Measurements from ENCODE around the gene INPP4B. TPM values are rescaled to one million over a fixed set of nuclear protein-coding genes. Genes with fewer than 3 reads are reported as not detected.

INPP4B gene
- total and polyA plus RNA-seq, 2 donors (not counting 1 experiment from before 2014, with no cell fraction given): 19.7 to 22.2 TPM

GRCh38 chr4:142423861-142424260 is 422.2 kb downstream of the INPP4B start:
- no peak overlapping the region for H2AFZ ChIP-seq (ENCODE audit: low read length)
- TF ChIP-seq EZH2 (IDR thresholded peaks at IDR 0.05; ENCODE audit: low read length, missing control alignments) (no peak), CTCF (conservative IDR thresholded peaks at IDR 0.05 in 1 of 2, IDR thresholded peaks at IDR 0.05 in 1 of 2; ENCODE audit: low read depth in 1 of 2, low read length in 2 of 2) (no peak)

GRCh38 chr4:142420311-142421095 is 425.6 kb downstream of the INPP4B start:
- Histone ChIP-seq H3K4me1 (ENCODE audit: control insufficient read depth, extremely low read depth, insufficient read depth, low read length) (no peaks in the 10 kb centered on the region), H3K4me3 (replicated peaks in 1 of 4; ENCODE audit: control extremely low read depth in 1 of 4, insufficient read depth in 1 of 4, low read depth in 3 of 4, low read length in 4 of 4) (no peak overlapping the region), H3K36me3 (ENCODE audit: control insufficient read depth, insufficient read depth, low read length) (no peaks in the 10 kb centered on the region), H3K79me2 (ENCODE audit: control insufficient read depth, insufficient read depth, low read length) (no peaks in the 10 kb centered on the region), H4K20me1 (ENCODE audit: control insufficient read depth, extremely low read depth, insufficient read depth, low read length) (no peaks in the 10 kb centered on the region), H3K27me3 (ENCODE audit: control insufficient read depth, insufficient read depth, low read length) (no peaks in the 10 kb centered on the region), H3K27ac (ENCODE audit: insufficient read depth, low read length) (no peak overlapping the region), H3K9ac (ENCODE audit: insufficient read depth, low read length) (no peak overlapping the region), H3K9me3 (ENCODE audit: control insufficient read depth, insufficient read depth, low read depth, low read length) (no peaks in the 10 kb centered on the region), H2AFZ (ENCODE audit: low read length) (no peak overlapping the region), H3K4me2 (ENCODE audit: extremely low read depth, insufficient read depth, low read length) (no peak overlapping the region)
- peak in 1 of 2 donors; percentile 43 for DNase-seq (ENCODE audit: low read depth in 2 of 2)
- TF ChIP-seq CTCF (conservative IDR thresholded peaks at IDR 0.05 in 1 of 2, IDR thresholded peaks at IDR 0.05 in 1 of 2; ENCODE audit: low read depth in 1 of 2, low read length in 2 of 2): no peak

More at GRCh38 chr4:142423861-142424260, 422.2 kb downstream of the INPP4B start:
- Histone ChIP-seq H3K27me3 (ENCODE audit: control insufficient read depth, insufficient read depth, low read length) (no peaks in the 10 kb centered on the region), H3K9me3 (ENCODE audit: control insufficient read depth, insufficient read depth, low read depth, low read length) (no peaks in the 10 kb centered on the region), H3K4me3 (replicated peaks in 1 of 4; ENCODE audit: control extremely low read depth in 1 of 4, insufficient read depth in 1 of 4, low read depth in 3 of 4, low read length in 4 of 4) (no peak overlapping the region), H3K79me2 (ENCODE audit: control insufficient read depth, insufficient read depth, low read length) (no peaks in the 10 kb centered on the region), H4K20me1 (ENCODE audit: control insufficient read depth, extremely low read depth, insufficient read depth, low read length) (no peaks in the 10 kb centered on the region), H3K4me2 (ENCODE audit: extremely low read depth, insufficient read depth, low read length) (no peak overlapping the region), H3K27ac (ENCODE audit: insufficient read depth, low read length) (no peak overlapping the region), H3K36me3 (ENCODE audit: control insufficient read depth, insufficient read depth, low read length) (no peaks in the 10 kb centered on the region), H3K9ac (ENCODE audit: insufficient read depth, low read length) (no peak overlapping the region), H3K4me1 (ENCODE audit: control insufficient read depth, extremely low read depth, insufficient read depth, low read length) (no peaks in the 10 kb centered on the region)
- DNase-seq (ENCODE audit: low read depth in 2 of 2): no peak

- no peaks in the 10 kb centered on the region for H3K36me3 ChIP-seq (ENCODE audit: control insufficient read depth, insufficient read depth, low read length)
- no peaks in the 10 kb centered on the region for H3K4me1 ChIP-seq (ENCODE audit: control insufficient read depth, extremely low read depth, insufficient read depth, low read length)
- H3K4me3 ChIP-seq (replicated peaks in 1 of 4; ENCODE audit: control extremely low read depth in 1 of 4, insufficient read depth in 1 of 4, low read depth in 3 of 4, low read length in 4 of 4): no peak overlapping the region
- H4K20me1 ChIP-seq (ENCODE audit: control insufficient read depth, extremely low read depth, insufficient read depth, low read length): no peaks in the 10 kb centered on the region
- no peaks in the 10 kb centered on the region for H3K9me3 ChIP-seq (ENCODE audit: control insufficient read depth, insufficient read depth, low read depth, low read length)
- no peak for DNase-seq (ENCODE audit: low read depth in 2 of 2)
- no peak overlapping the region for H2AFZ ChIP-seq (ENCODE audit: low read length)
- no peaks in the 10 kb centered on the region for H3K79me2 ChIP-seq (ENCODE audit: control insufficient read depth, insufficient read depth, low read length)
- H3K27me3 ChIP-seq (ENCODE audit: control insufficient read depth, insufficient read depth, low read length): no peaks in the 10 kb centered on the region
- H3K9ac ChIP-seq (ENCODE audit: insufficient read depth, low read length): no peak overlapping the region
- TF ChIP-seq CTCF (conservative IDR thresholded peaks at IDR 0.05 in 1 of 2, IDR thresholded peaks at IDR 0.05 in 1 of 2; ENCODE audit: low read depth in 1 of 2, low read length in 2 of 2) (no peak), EZH2 (IDR thresholded peaks at IDR 0.05; ENCODE audit: low read length, missing control alignments) (no peak)
- no peak overlapping the region for H3K4me2 ChIP-seq (ENCODE audit: extremely low read depth, insufficient read depth, low read length)
- no peak overlapping the region for H3K27ac ChIP-seq (ENCODE audit: insufficient read depth, low read length)
Measured at GRCh38 chr4:142419712-142420111, 426.4 kb downstream of the INPP4B start.

All from fibroblast of lung (primary cell).